Measurements from ENCODE around the gene TRIM46.

DNA sequence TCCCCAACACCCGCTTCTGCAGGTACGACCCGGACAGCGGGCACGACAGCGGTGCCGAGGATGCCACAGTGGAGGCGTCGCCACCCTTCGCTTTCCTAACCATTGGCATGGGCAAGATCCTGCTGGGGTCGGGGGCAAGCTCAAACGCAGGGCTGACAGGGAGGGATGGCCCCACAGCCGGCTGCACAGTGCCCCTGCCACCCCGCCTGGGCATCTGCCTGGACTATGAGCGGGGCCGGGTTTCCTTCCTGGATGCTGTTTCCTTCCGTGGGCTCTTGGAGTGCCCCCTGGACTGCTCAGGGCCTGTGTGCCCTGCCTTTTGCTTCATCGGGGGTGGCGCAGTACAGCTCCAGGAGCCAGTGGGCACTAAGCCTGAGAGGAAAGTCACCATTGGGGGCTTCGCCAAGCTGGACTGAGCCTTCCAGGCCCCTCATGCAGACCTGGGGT is 10.1 kb downstream of the TRIM46 start:
- TF ChIP-seq CTCF (IDR thresholded peaks at IDR 0.05), result no peak
- no peak for TF ChIP-seq POLR2AphosphoS5 (IDR thresholded peaks at IDR 0.05; ENCODE audit: low read depth, low read length)
- no peak for TF ChIP-seq REST (IDR thresholded peaks at IDR 0.05; ENCODE audit: insufficient read depth in 1 of 2, low read depth in 2 of 2, low read length in 1 of 2)

Measured in Panc1 (cell line).